Spinal cord (tissue), 10 donors: ENCODE measurements around the gene AGBL1. TPM values are rescaled to one million over a fixed set of nuclear protein-coding genes. Genes with fewer than 3 reads are reported as not detected.

Experiments
- DNase-seq, 6 donors: peaks; one replicate each; pipeline versions ENCODE4 v3.0.0 to v3.0.0-alpha.2; 2013 to 2015; ENCODE audit warnings: low spot score in 6 of 6, low read depth in 4 of 6
- H3K27ac ChIP-seq: one replicate; pipeline ENCODE4 v1.5.1; 2013; ENCODE audit warnings: low read depth, low read length, control low read depth
- H3K27me3 ChIP-seq: one replicate; pipeline ENCODE4 v1.6.1; 2013; ENCODE audit warnings: low read length; ENCODE audit not compliant: control insufficient read depth, insufficient read depth
- H3K36me3 ChIP-seq: one replicate; pipeline ENCODE4 v1.6.1; 2013; ENCODE audit warnings: low read length; ENCODE audit not compliant: control insufficient read depth, insufficient read depth
- H3K4me1 ChIP-seq: one replicate; pipeline ENCODE4 v1.6.1; 2013; ENCODE audit warnings: low read length; ENCODE audit not compliant: control insufficient read depth, insufficient read depth
- H3K4me3 ChIP-seq: one replicate; pipeline ENCODE4 v1.5.1; 2013; ENCODE audit warnings: low read depth, low read length, control low read depth
- H3K9me3 ChIP-seq: one replicate; pipeline ENCODE4 v1.6.1; 2013; ENCODE audit warnings: low read length; ENCODE audit not compliant: control insufficient read depth, insufficient read depth
- WGBS: methylation state at CpG from one replicate; pipeline ENCODE4 v1.1.5; 2013; ENCODE audit warnings: missing lambda C conversion rate; ENCODE audit not compliant: insufficient coverage; 5-methylcytosine and 5-hydroxymethylcytosine counted together
- polyA plus RNA-seq, 2 donors: library from polyadenylated mRNA; unstranded; fragments of 120-200 nt; gene quantifications; one replicate each; pipeline ENCODE4 v1.2.1, GENCODE V29; 2013; ENCODE audit not compliant: insufficient read length in 2 of 2
- total RNA-seq, 2 donors: library from RNA; depleted of rRNA in 1 of 2; stranded (reverse); fragments of 120-200 nt in 1 of 2; fragments of >200 nt in 1 of 2; gene quantifications; one replicate each; pipeline versions ENCODE4 v1.2.3 to v1.2.4, GENCODE V29; 2013 to 2014
- donor health status: healthy.

AGBL1 gene
- total and polyA plus RNA-seq, 4 donors, result 0.33 to 1.1 (median 0.45) TPM

DNA sequence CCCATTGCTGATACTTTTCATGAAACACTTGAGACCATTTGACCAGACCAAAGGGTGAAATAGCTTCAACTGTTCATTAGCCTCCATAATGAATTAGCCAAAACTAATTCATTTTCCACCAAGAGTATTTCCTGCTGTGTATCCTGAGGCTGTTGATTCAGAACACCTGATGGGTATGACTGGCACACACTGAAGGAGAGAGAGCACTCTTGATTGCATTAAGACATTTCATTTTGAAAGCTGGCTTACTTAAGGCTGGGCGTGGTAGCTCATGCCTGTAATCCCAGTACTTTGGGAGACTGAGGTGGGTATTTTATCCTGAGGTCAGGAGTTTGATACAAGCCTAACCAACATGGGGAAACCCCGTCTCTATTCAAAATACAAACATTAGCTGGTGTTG is 175.6 kb downstream of the AGBL1 start:
- no peak for DNase-seq
- Histone ChIP-seq H3K36me3 (no peaks in the 10 kb centered on the region), H3K27me3 (no peaks in the 10 kb centered on the region), H3K4me3 (no peak overlapping the region), H3K9me3 (no peaks in the 10 kb centered on the region), H3K27ac (no peak overlapping the region), H3K4me1 (no peaks in the 10 kb centered on the region)
- 100% methylated on average over 1 of the region's 2 CpGs for WGBS

DNA sequence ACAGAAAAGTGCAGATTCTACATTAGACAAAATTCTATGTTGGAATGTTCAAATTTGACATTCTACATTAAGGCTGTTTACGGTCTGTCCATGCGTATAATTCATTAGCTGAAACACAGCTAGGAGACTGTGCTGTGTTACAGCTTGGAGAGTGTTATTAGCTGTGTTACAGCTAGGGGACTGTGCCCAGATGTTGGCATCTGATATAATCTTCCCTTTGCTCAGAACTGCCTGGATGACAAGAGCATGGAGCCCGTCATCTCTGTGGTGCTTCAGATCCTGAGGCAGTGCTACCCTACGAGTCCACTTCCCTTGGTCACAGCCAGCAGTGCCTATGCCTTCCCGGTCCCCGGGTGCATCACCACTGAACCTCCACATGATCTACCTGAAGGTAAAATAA is 177.0 kb downstream of the AGBL1 start:
- Histone ChIP-seq H3K4me1 (no peaks in the 10 kb centered on the region), H3K36me3 (no peaks in the 10 kb centered on the region)

DNA sequence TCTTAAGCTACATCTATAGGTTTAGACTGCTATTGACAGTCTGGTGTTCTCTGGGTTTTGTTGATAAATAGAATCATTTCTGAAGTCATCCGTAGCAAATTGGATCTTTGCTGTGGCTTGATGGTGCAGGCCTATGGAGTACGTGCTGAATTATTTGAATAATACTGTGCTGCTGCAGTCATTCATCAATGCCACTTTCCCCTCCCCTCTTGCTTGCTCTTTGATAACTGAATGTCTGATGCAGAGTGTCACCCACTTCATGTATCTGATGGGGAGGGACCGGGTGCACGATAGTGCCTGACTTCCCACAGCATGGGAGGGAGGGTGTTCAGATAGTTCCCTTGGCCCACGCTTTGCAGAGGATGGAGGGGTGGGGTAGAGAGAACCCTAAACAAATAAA is 179.9 kb downstream of the AGBL1 start:
- H3K4me3 ChIP-seq, result no peak overlapping the region
- DNase-seq, result no peak
- H3K9me3 ChIP-seq, result no peaks in the 10 kb centered on the region
- no peaks in the 10 kb centered on the region for H3K36me3 ChIP-seq
- H3K27me3 ChIP-seq, result no peaks in the 10 kb centered on the region
- no peaks in the 10 kb centered on the region for H3K4me1 ChIP-seq
- no CpG with 5 or more reads among the region's 5 CpGs for WGBS
- H3K27ac ChIP-seq, result no peak overlapping the region

More for the DNA sequence above, 177.0 kb downstream of the AGBL1 start:
- Histone ChIP-seq H3K9me3 (no peaks in the 10 kb centered on the region), H3K27ac (no peak overlapping the region), H3K27me3 (no peaks in the 10 kb centered on the region), H3K4me3 (no peak overlapping the region)
- 91% methylated on average over 4 of the region's 6 CpGs for whole genome bisulfite sequencing
- no peak for DNase-seq

DNA sequence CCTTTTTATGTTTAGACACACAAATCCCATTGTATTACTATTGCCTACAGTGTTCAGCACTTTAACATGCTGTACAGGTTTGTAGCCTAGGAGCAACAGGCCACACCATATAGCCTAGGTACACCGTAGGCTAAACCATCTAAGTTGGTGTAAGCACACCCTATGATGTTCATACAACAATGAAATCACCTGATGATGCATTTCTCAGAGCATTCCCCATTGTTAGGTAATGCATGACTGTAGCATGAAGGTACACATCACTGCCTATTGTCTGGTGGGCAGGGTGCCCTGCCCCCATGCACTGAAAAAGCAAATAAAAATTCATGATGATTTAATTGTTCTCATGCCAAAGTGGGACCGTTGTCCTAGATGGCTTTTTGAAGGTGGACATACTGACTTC is 183.6 kb downstream of the AGBL1 start:
- no peak overlapping the region for H3K4me3 ChIP-seq
- no peak for DNase-seq
- no peaks in the 10 kb centered on the region for H3K9me3 ChIP-seq
- 56% methylated on average over 1 of the region's 2 CpGs for WGBS
- H3K4me1 ChIP-seq, result no peaks in the 10 kb centered on the region
- no peak overlapping the region for H3K27ac ChIP-seq
- no peaks in the 10 kb centered on the region for H3K36me3 ChIP-seq
- no peaks in the 10 kb centered on the region for H3K27me3 ChIP-seq

DNA sequence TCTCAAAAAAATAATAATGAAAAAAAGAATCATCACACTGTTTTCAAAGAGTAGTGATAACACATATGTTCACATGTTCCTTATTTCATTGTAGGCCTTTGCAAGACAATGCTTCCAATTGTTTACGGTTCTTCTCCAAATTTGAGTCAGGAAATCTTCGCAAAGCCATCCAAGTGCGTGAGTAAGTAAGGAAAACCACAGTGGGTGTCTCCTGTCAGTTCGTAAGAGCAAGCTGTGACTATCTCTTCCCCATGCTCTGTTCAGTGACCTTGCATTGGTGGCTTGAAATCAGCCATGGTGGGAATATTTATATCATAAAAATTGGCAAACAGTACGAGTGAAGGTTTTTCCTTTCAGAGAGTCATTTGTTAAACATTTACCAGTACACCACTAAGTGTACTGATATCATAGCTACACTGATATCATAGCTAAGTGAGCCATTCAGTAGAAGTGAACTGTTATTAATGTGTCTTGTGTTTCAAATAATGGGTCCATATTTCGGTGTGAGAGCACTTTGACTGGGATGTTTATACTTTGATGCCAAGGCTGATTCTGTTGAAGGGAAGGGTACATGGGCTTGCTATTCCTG is 187.3 kb downstream of the AGBL1 start:
- Histone ChIP-seq H3K27me3 (no peaks in the 10 kb centered on the region), H3K36me3 (no peaks in the 10 kb centered on the region), H3K27ac (no peak overlapping the region), H3K4me1 (no peaks in the 10 kb centered on the region), H3K4me3 (no peak overlapping the region), H3K9me3 (no peaks in the 10 kb centered on the region)
- WGBS, result 93% methylated on average over 5 of the region's 6 CpGs
- no peak for DNase-seq

DNA sequence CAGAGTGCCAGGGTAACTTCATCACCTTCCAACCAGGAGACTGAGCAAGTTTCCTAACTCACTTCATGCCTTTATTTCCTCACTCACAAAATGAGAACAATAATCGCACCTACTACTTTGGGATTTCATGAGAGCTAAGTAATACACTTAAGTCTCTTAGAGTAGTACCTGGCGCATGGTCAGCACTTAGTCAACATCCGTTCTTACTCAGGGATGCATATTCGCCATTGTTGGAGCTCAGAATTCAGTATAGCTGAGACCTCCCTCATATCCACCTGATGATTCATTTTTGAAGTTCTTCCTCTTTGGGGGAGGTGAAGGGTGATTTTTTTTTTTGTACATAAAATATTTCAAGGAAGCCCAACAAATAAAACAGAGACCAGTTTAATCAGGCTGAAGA is 188.2 kb downstream of the AGBL1 start:
- H3K27me3 ChIP-seq, result no peaks in the 10 kb centered on the region
- no peaks in the 10 kb centered on the region for H3K4me1 ChIP-seq
- no peaks in the 10 kb centered on the region for H3K36me3 ChIP-seq
- H3K4me3 ChIP-seq, result no peak overlapping the region
- WGBS, result 89% methylated on average over 1 of the region's 4 CpGs
- no peaks in the 10 kb centered on the region for H3K9me3 ChIP-seq
- no peak overlapping the region for H3K27ac ChIP-seq
- no peak for DNase-seq

DNA sequence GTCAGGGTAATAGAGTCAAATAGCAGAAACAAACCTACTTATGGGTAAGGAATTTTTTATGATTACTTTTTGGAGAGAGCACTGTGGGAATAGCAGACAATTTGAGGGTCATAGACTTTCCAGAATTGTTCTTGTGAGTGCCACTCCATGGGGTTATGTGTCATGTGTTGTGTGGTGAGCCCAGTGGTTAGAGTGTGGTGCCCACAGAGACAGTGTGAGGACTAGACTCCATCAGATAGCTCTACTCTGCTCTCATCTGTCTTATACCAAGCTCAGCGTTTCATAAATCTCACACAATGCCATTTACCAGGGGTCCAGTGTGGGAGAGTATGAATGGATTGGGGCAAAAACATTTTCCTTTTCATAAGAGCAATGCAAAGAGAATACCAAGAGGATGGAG is 188.9 kb downstream of the AGBL1 start:
- no CpG with 5 or more reads among the region's 1 CpG for WGBS
- no peaks in the 10 kb centered on the region for H3K9me3 ChIP-seq
- H3K27me3 ChIP-seq, result no peaks in the 10 kb centered on the region
- no peak for DNase-seq
- H3K27ac ChIP-seq, result no peak overlapping the region
- no peaks in the 10 kb centered on the region for H3K4me1 ChIP-seq
- H3K4me3 ChIP-seq, result no peak overlapping the region
- no peaks in the 10 kb centered on the region for H3K36me3 ChIP-seq

DNA sequence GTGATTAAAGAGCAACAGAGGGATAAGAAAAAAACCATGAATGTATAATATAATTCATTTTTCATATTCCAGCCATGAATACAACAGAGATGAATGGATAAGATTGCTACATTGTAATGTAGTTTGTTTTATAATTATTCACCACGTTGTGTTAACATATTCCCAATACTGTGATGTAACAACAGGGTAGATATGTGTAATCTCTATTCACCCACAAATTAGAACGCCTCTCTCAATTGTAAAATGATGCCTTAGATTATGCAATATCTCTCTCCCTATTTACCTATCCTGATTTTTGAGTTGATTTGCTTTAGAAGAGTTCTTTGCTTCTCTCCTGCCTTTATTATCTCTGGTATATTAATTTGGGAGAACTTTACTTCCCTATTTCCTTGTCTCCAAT is 193.6 kb downstream of the AGBL1 start:
- Histone ChIP-seq H3K4me3 (no peak overlapping the region), H3K27me3 (no peaks in the 10 kb centered on the region), H3K9me3 (no peaks in the 10 kb centered on the region), H3K4me1 (no peaks in the 10 kb centered on the region), H3K27ac (no peak overlapping the region), H3K36me3 (no peaks in the 10 kb centered on the region)
- no CpG with 5 or more reads among the region's 2 CpGs for WGBS
- no peak for DNase-seq

DNA sequence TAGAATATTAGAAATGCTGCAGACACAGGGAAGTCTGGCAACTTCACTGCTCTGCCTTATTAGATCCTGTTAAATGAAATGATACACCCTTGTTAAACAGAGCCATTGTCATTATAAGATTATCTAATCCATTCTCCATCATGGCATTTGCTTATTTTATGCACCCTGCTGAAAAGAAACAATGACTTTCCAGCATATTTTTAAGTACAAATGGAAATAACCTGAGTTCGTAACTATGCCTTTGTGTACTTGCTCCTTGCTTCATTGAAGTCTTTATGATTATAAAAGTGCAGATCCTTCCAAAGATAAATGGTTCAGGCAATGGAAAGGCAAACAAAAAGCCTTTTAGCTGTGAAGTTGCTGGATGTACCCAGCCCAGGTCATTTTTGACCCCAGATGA is 195.7 kb downstream of the AGBL1 start:
- no peak for DNase-seq
- WGBS, result no CpG with 5 or more reads among the region's 1 CpG
- no peaks in the 10 kb centered on the region for H3K36me3 ChIP-seq
- H3K4me3 ChIP-seq, result no peak overlapping the region
- H3K9me3 ChIP-seq, result no peaks in the 10 kb centered on the region
- H3K4me1 ChIP-seq, result no peaks in the 10 kb centered on the region
- no peak overlapping the region for H3K27ac ChIP-seq
- H3K27me3 ChIP-seq, result no peaks in the 10 kb centered on the region

DNA sequence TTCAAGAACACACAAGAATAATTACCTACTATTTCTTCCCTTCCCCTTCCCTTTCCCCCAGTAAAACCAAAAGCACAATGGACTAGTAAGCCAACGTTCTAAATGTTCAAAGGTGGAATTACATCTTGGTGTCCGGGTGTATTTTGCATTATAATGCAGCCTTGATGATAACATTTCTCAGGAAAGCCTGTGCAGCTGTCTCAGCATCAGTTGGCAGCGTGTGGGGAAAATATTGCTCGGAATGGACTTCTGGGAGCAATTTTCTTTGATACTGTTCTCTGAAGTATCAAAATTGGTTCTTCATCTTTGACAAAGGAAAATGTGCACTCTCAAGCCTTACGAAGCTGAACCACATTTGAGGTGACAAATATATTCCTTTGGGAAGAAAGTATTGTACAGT is 198.9 kb downstream of the AGBL1 start:
- DNase-seq, result peak in 1 of 6 donors; percentile 83
- Histone ChIP-seq H3K4me3 (no peak overlapping the region), H3K36me3 (no peaks in the 10 kb centered on the region), H3K27me3 (no peaks in the 10 kb centered on the region), H3K4me1 (no peaks in the 10 kb centered on the region), H3K27ac (no peak overlapping the region), H3K9me3 (no peaks in the 10 kb centered on the region)
- WGBS, result 73% methylated on average over 5 of the region's 5 CpGs
